Measurements from ENCODE around the gene FOXO1.
A peak's percentile ranks its signal among the peaks of the same experiment; 100 is the strongest.
"Not testable (repeated sequence)": the region's sequence is repeated elsewhere in the genome, so short reads cannot be mapped to it uniquely, and the experiment has no call there.

The FOXO1 gene

DNA sequence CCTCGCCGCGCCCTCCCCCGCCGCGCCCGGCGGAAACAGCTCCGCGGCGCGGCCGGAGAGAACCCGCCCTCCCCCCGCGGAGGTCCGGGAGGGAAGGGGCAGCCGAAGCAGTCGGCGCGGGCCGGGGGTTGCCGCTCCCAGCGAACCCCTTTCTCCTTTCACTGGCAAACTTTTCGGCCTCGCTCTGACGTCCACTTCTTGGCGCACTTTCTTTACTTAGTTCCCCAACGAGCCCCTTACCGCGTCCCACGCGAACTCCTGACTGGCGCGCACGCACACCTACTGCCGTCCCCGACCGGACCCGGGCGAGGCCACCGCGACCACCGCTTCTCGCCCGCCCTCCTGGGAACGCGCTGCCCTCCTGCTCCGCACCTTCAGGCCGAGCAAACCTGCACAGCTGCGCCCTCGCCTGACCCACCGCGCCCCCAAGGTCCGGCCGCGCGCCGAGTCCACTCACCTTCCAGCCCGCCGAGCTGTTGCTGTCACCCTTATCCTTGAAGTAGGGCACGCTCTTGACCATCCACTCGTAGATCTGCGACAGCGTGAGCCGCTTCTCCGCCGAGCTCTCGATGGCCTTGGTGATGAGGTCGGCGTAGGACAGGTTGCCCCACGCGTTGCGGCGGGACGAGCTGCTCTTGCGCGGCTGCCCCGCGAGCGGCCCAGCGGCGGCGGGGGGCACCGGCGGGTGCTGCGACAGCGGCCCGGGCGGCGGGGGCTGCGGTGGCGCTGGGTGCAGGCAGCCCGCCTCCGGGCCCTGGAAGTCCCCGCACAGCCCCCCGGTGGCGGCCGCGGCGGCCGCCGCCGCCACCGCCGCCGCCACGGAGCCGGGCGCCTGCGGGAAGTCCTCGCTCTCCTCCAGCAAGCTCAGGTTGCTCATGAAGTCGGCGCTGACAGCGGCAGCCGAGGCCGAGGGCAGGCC, 1.1 kb downstream of the FOXO1 start:
- DNase-seq: no peak

DNA sequence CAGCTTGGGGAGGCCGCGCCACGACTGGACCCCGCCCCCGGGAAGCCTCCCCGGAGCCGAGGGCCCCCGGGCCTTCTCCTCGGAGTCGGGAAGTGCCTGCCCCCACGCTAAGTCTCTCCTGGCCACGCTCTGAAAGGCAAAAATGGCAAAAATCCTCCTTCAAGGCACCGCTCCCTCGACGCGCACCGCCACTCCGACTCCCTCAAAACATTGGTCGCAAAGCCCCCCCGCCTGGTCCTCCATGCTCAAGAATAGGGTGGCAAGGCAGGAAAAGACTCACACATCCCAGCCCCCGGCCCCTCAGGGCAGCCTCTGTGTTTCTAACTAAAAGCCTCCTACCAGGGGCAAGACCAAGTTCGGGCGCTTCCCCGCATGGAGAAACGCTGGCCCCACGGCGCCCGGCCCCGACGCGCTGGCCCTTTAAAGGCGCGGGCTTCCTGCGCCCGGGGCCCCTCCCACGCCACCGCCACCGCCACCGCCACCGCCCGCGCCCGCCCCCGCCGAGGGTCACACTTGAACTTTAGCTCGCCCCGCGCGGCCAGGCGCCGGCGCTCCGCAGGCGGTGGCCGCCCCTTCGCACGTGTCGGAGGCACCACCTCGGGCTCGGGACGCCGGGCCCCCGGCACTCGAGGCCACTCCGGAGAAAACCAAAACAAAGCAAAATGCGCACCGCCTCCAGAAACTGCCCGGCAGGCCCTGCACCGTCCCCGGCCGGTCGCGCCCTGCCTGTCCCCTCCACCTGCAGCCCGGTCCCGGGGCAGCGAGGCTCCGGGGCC, 1.9 kb downstream of the FOXO1 start:
- no peak for DNase-seq

DNA sequence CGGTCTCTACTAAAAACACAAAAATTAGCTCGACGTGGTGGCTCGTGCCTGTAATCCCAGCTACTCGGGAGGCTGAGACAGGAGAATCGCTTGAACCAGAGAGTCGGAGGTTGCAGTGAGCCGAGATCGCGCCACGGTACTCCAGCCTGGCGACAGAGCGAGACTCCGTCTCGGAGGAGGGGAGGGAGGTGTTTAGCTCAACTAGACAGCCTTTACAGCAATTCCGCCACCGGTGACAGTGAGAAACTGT, 2.4 kb downstream of the FOXO1 start:
- DNase-seq: not testable (repeated sequence)

DNA sequence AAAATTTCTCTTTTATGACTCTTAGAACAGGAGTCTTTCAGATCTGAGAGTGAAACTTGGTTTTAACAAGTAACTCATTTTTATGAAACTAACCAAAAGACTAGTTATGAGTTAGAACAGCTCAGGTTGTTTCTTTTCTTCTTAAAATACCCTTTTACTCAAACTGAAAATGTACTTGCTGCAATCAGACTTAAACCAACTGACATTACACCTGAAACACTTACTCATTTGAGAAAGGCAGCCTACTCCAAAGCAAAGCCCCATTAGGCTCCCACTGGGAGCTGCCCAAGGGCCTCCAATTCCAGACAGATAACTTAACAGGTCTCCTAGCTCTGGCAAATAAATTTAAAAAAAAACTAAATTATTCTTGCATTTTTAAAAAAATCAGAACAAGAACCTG, 3.6 kb downstream of the FOXO1 start:
- DNase-seq: no peak

DNA sequence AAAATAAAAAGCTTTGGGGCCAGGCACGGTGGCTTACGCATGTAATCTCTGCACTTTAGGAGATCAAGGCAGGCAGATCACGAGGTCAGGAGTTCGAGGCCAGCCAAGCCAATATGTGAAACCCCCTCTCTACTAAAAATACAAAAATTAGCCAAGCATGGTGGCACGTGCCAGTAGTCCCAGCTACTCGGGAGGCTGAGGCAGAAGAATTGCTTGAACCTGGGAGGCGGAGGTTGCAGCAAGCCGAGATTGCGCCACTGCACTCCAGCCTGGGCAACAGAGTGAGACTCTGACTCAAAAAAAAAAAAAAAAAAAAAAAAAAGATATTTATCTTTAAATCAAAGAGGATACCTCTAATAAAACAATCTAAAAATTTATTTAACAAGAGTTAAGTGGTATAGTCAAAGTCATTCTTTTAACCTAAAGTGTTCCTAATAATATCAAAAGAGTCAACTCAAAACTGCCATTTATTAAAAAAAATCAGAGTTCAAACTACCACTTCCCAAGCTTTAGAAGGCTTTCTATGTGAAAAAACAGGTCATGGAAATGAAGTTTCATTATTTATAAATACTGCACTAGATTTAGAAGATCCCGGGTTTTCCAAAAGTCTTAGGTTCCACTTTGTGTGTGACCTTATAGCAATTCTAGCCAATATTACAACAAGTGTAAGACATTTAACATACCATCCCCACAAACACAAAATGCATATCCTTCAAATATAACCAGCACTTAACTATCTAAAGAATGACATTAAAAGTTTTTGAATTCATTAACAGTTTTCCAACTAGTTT, 4.4 kb downstream of the FOXO1 start:
- no peak for DNase-seq

DNA sequence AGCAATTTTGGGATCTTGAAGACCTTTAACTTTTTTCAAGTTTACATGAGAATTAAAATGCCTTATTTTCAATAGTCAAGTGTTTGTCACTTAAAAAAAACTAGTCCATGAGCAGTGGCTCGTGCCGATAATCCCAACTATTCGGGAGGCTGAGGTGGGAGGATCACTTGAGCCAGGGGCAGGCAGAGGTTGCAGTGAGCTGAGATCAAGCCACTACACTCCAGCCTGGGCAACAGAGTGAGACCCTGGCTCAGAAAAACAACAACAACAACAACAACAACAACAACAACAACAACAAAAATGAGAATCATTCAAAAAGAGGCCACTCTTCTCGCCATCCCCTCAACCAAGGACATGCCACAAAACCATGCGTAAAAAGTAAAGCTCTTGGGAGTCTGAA, 5.7 kb downstream of the FOXO1 start:
- DNase-seq: no peak

DNA sequence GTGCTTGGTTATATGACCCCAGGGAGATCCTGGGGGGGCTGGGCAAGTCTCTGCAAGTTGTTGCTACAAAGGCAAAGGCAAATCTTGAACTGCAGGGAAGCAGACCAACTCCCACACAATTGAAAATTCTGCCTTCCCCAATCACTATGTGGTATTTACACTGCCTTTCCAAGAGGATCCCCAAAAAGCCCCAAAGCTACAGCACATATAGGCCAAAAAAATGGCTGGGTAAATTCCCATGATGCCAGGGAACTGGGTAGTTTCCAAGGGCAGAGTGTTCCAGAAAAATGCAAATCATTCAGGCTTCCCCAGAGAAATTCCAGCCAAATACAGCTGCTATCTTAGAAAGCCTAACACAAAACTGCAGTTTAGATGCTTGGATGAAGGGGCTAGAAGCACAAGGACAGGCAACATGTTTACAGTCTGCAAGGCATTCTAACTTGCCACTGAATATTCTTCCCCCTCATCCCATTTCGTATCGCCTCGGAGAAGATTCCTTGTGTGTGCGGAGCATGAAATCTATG, 6.2 kb downstream of the FOXO1 start:
- DNase-seq: no peak

DNA sequence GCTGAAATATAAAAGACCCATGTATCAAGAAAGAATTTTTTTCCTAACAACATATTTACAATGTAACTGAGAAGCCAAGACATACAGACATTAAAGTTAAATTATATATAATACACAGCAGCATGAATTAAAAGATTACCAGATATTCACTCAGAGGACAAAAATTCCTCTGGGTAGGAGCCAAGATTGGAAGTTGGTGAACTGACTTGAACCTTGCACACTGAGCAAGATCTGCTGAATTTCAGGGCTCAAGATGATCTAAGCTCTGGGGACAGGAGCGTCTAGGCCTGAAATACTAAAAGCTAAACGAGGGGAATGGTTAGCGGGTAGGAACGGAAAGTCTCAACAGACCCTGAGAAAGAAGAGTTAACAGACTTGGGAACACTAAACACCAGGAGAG, 8.5 kb downstream of the FOXO1 start:
- DNase-seq: peak; percentile 33

DNA sequence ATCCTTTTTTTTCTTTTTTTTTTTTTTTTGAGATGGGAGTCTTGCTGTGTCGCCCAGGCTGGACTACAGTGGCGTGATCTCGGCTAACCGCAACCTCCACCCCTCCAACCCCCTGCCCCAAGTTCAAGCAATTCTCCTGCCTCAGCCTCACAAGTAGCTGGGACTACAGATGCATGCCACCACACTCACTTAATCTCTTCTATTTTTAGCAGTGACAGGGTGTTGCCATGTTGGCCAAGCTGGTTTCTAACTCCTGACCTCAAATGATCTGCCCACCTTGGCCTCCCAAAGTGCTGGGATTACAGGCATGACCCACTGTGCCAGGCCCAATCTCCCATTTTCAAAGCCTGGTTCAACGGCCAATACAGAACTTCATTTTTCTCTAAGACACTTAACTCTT, 9.1 kb downstream of the FOXO1 start:
- DNase-seq: no peak

DNA sequence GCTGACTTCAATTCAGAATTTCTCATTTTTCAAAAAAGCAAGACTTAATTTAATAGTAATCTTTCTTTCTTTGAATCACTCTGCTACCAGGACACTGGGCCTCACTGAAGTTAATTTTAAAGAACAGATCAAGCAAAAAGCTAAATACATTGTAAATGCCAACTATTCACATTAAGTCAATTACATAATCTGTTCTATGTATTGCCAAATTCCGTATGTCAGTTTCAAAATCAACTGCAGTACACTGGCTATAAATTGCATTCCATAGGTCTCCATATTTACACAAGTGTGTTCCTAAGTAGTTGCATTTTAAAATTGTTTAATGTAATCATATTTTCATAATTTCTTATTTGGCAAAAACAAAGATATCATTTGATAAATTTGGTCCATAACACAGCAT, 10.1 kb downstream of the FOXO1 start:
- DNase-seq: no peak

DNA sequence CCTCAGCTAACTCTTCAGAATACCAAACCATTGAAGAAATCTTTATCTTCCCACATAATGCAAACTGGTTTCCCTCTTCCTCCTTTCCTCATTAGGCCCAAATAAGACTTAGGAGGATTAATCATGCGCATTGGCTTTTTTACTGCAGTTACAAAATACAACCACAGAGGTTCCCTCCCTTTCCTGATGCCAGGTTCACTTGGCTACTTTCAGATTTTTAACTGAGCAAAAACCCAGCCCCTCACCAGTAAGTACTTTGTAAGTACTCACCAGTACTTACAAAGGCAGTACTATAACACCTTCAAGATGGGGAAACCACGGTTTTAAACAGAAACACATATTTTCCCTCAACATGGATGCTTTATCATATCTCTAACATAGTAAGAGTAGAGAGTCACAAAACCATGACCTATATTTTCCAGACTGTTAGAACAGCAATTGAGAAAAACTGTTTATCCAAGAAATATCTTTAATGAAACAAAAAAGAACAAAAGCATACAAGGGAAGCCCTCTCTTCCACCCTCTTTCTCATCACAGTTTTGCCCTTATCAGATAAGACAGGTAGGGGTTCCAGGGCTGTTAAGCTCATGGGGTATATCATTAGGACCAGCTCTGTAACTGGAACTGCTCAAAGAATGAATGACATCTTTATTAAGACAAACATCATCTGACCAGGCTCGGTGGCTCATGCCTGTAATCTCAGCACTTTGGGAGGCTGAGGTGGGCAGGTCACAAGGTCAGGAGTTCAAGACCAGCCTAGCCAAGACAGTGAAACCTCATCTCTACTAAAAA, 12.7 kb downstream of the FOXO1 start:
- DNase-seq: no peak

DNA sequence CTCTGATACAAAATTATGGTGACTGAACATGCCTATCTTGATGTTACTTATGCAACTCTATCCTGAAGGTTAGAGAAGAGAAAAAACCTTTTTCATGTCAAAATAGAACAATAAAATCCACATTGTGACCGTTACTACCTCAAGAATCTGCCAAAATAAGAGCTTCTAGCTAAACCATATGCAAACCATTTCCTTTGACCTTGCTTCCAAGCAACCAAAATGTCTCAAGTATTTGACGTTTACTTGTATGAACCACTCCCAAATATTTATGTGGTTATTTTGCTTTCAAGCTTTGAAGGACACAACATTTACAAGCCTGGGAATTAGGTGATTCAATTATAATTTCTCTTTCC, 13.9 kb downstream of the FOXO1 start:
- DNase-seq: no peak

DNA sequence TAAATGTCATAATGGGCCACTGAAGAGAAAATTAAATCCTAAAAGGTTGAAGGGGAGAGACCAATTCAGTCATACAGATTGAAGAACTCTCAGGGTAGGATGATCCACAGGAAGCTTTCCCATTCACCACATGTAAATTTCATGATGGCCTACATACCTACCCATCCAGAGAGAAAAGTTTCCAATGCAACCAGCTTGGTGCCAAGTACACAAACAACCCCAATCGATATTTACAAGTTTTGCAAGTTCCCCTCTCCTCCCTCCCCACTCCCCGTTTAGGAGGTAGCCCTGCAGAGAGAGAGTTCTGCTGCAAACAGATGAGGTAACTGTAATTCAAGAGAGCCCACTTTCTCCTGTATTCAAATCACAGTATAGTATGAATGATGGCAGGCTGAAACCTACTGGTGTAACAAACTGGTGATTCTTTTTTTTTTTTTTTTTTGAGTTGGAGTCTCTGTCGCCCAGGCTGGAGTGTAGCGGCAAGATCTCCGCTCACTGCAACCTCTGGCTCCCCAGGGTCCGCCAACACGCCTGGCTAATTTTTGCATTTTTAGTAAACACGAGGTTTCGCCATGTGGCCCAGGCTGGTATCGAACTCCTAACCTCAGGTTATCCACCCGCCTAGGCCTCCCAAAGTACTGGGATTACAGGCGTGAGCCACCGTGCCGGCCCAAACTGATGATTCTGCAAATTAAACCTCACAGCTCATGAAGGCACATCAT, 14.4 kb downstream of the FOXO1 start:
- DNase-seq: no peak

DNA sequence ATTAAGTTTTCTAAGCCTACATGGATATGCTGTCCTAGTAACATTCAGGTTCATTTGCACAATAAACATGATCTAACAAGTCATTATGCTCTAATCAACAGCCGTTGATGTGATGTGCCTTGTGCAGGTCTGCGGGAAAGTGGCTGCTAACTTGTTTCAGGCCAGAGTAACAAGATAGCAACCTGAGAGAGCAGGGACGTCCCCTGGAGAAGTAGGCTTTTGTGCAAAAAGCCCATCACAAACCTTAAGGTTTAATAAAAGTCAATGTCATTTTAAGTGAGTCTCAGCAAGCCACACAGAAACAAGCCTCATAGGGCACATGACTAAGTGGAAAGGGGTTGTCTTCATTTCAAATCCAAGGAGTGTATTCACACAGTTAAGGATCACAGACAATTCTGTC, 17.6 kb downstream of the FOXO1 start:
- no peak for DNase-seq

DNA sequence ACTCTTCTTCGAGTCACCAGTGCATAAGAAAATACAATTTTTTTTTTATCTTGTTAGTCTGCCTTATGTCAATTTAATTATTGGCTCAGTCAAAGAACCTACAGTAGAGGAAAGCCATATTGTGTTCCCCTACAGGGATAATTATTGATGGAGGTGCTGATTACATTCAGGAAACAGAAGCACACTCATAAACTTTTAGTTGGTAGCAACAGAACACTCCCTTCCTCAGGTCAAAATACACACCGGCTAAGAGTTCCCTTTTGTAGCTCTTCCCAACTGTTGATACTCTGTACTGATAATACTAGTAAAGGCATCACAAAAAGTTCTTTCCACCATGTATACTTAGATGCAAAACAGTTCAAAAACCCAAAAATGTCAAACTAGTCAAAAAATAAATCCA, 18.4 kb downstream of the FOXO1 start:
- no peak for DNase-seq

DNA sequence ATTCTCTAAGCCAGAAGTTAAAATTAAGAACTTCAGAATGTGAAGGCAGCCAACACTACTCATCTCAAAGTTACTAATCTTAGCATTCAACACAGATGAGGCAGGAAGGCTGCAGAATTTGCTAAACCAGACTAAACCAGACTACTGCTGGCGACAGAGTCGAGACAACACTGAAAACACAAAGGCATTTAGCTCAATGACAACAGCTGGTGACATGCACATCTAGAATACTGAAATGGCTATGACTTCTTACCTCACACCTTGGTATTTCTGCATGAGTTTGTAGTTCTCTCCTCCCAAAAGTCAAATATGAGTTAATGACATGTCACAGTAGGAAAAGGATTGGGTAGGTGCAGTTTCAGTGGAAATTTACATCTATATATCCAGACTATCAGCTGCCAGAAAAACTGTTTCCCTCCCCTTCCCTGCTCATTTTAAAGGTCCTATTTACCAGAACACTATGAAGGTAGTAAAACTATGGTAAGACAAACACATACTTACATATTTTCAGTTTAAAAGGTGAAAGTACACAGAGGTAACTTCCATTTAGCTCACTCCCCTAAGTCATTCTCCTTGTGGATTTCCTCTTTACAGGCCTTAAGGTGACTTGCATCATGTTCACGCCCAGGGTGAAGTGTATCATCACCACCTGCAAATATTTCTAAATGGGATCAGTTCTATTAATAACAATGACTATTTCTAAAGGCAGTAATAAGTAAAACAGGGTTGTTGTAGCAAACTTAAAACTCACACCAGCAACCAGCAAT, 21.4 kb downstream of the FOXO1 start:
- no peak for DNase-seq

DNA sequence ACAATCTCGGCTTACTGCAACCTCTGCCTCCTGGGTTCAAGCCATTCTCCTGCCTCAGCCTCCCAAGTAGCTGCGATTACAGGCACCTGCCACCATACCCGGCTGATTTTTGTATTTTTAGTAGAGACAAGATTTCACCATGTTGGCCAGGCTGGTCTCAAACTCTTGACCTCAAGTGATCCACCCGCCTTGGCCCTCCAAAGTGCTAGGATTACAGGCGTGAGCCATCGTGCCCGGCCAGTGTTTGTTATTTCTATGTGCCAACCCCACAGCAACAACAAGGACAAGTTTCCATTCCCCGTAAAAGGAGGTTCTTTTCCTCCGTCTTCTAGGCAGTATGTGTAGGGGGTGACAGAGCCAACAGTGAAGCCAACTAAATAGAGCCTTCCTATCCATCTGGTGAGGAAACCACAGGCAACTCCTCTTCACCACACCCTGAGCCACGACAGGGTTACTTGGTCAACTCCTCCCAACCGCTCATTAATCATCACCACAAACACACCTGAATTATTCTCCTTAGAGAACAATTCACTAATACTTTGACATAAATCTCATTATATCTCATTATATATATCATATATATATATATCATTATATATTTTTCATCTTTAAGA, 25.5 kb downstream of the FOXO1 start:
- DNase-seq: no peak

DNA sequence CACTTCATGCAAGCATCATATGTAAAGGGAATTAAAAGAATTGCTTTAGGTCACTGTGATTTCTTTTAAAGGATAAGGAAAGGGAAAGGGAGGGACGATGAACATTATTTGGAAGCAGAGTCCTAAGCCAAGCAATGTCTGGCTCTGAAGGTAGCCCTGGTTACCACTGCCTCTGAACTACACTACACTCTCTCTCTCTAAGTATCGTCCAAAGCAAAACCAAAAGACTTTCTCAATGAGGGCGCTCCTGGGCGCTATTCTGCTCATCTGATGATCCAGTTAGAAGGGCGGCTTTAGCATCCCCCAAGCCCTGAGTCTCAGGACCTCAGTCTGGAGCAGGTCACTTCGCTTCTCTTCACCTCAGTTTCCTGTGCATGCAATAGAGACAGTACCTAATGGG, 26.2 kb downstream of the FOXO1 start:
- DNase-seq: no peak

DNA sequence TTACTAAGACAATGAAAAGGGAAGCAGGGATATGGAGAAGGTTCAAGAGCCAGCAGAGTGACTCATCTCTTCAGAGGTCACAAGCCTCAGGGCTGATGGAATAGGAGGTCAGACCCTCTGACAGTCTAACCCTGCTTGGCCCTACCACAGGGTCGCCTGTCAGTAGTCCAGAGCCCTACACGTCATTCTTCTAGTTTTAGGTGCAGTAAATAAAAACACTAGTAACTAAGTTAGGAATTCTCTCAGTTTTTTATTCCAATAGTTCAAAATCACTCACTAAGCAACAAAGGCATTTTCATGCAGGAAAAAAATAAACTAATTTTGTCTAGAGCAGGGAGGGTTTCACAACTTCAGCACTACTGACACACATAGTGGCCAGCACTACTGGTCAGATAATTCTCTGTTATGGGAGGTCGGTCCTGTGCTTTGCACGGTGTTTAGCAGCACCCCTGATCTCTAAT, 27.2 kb downstream of the FOXO1 start:
- no peak for DNase-seq

DNA sequence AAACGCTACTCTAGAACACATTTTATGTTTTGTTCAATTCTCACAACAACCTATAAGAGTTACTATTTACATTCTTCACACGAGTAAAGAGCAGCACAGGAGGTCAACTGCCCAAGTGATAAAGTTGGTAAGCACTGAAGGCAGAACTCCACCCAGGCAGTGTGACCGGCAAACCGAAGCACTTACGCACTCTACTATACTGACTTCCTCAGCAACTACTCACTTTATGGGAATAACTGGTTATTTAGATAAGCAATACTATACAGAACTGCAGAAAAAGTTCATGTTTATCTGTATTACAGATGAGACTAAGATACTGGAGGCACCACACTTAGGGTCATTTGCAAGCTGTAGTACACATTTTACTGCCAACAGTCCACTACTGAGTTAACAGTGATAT, 28.8 kb downstream of the FOXO1 start:
- DNase-seq: no peak
